HEK293 (cell line): Measurements from ENCODE around the gene ENKD1.

Source experiments
- CTCF ChIA-PET: fragments of 350-600 bp; formaldehyde crosslinking; extraction: SDS; loops from one replicate; lab custom pipeline; 2021; ENCODE audit warnings: antibody characterized with exemption; lab: Yijun Ruan, JAX
- POLR2A ChIA-PET: fragments of 300-600 bp; formaldehyde crosslinking; extraction: SDS; loops from one replicate; lab custom pipeline; 2020; ENCODE audit warnings: antibody characterized with exemption, inconsistent platforms; lab: Yijun Ruan, JAX
- H3K27ac ChIP-seq: fragments of 200-500 bp; sonication (Bioruptor generic); 2 replicates; pipeline ENCODE4 v1.5.1; 2014; ENCODE audit warnings: low read depth, low read length, control low read depth, inconsistent platforms; ENCODE audit errors: extremely low read depth
- H3K36me3 ChIP-seq, 2 experiments: fragments of 200-500 bp in 1 of 2; sonication (Bioruptor generic) in 1 of 2; 1 replicate in 1 of 2; 2 replicates in 1 of 2; pipeline ENCODE4 v1.5.1; 2014 to 2017; ENCODE audit warnings: inconsistent platforms in 2 of 2, low read length in 2 of 2; ENCODE audit not compliant: control insufficient read depth in 2 of 2, insufficient read depth in 1 of 2
- H3K4me1 ChIP-seq: fragments of 200-500 bp; sonication (Bioruptor generic); 2 replicates; pipeline ENCODE4 v1.5.1; 2014; ENCODE audit warnings: mild to moderate bottlenecking, low read length, inconsistent platforms; ENCODE audit not compliant: control insufficient read depth, insufficient read depth
- H3K4me3 ChIP-seq: 2 replicates; pipeline ENCODE4 v1.5.1; 2011; ENCODE audit warnings: low read depth, mild to moderate bottlenecking, control low read depth, low read length, moderate library complexity
- H3K9me3 ChIP-seq: fragments of 200-500 bp; sonication (Bioruptor generic); 2 replicates; pipeline ENCODE4 v1.5.1; 2014; ENCODE audit warnings: low read depth, low read length, inconsistent platforms; ENCODE audit not compliant: control insufficient read depth, insufficient read depth
- CTCF ChIP-seq: fragments of 450-650 bp; formaldehyde crosslinking; IDR thresholded peaks from 2 replicates; pipeline ENCODE4 v1.5.1; 2016; ENCODE audit warnings: missing biosample characterization, missing genetic modification characterization
- KLF7 ChIP-seq: fragments of 450-650 bp; formaldehyde crosslinking; IDR thresholded peaks from 2 replicates; pipeline ENCODE4 v1.5.1; 2016; ENCODE audit warnings: missing biosample characterization, missing genetic modification characterization, borderline replicate concordance
- REPIN1 ChIP-seq: fragments of 450-650 bp; formaldehyde crosslinking; IDR thresholded peaks from 2 replicates; pipeline ENCODE4 v1.5.1; 2017; ENCODE audit warnings: missing biosample characterization, missing genetic modification characterization, low read depth
- SP2 ChIP-seq: fragments of 450-650 bp; formaldehyde crosslinking; IDR thresholded peaks from 2 replicates; pipeline ENCODE4 v1.5.1; 2016; ENCODE audit warnings: missing biosample characterization, missing genetic modification characterization
- ZBTB20 ChIP-seq: fragments of 450-650 bp; formaldehyde crosslinking; IDR thresholded peaks from 2 replicates; pipeline ENCODE4 v1.5.1; 2016; ENCODE audit warnings: missing biosample characterization, missing genetic modification characterization
- ZFHX2 ChIP-seq: fragments of 450-650 bp; formaldehyde crosslinking; conservative IDR thresholded peaks from 2 replicates; pipeline ENCODE4 v1.5.1; 2016; ENCODE audit warnings: missing biosample characterization, missing genetic modification characterization
- ZFP37 ChIP-seq: fragments of 450-650 bp; formaldehyde crosslinking; IDR thresholded peaks from 2 replicates; pipeline ENCODE4 v1.5.1; 2016; ENCODE audit warnings: missing biosample characterization, missing genetic modification characterization
- ZNF140 ChIP-seq: fragments of 450-650 bp; formaldehyde crosslinking; IDR thresholded peaks from 2 replicates; pipeline ENCODE4 v1.5.1; 2016; ENCODE audit warnings: missing biosample characterization, missing genetic modification characterization
- ZNF175 ChIP-seq: fragments of 450-650 bp; formaldehyde crosslinking; IDR thresholded peaks from 2 replicates; pipeline ENCODE4 v1.5.1; 2016; ENCODE audit warnings: missing biosample characterization, missing genetic modification characterization
- ZNF18 ChIP-seq: fragments of 450-650 bp; formaldehyde crosslinking; IDR thresholded peaks from 2 replicates; pipeline ENCODE4 v1.5.1; 2016; ENCODE audit warnings: missing biosample characterization, missing genetic modification characterization
- ZNF292 ChIP-seq: fragments of 450-650 bp; formaldehyde crosslinking; IDR thresholded peaks from 2 replicates; pipeline ENCODE4 v1.5.1; 2016; ENCODE audit warnings: low read depth, missing biosample characterization, missing genetic modification characterization, borderline replicate concordance
- ZNF324 ChIP-seq: fragments of 450-650 bp; formaldehyde crosslinking; IDR thresholded peaks from 2 replicates; pipeline ENCODE4 v1.5.1; 2016; ENCODE audit warnings: missing biosample characterization, missing genetic modification characterization
- ZNF341 ChIP-seq: fragments of 450-650 bp; formaldehyde crosslinking; IDR thresholded peaks from 2 replicates; pipeline ENCODE4; 2016; ENCODE audit warnings: low read depth, missing biosample characterization, missing genetic modification characterization
- ZNF391 ChIP-seq: fragments of 450-650 bp; formaldehyde crosslinking; IDR thresholded peaks from 2 replicates; pipeline ENCODE4 v1.5.1; 2016; ENCODE audit warnings: low read depth, missing biosample characterization, missing genetic modification characterization, borderline replicate concordance
- ZNF398 ChIP-seq: fragments of 450-650 bp; formaldehyde crosslinking; IDR thresholded peaks from 2 replicates; pipeline ENCODE4 v1.5.1; 2017; ENCODE audit warnings: missing biosample characterization, missing genetic modification characterization
- ZNF544 ChIP-seq: fragments of 450-650 bp; formaldehyde crosslinking; IDR thresholded peaks from 2 replicates; pipeline ENCODE4 v1.5.0; 2017; ENCODE audit warnings: missing biosample characterization, missing genetic modification characterization
- ZNF549 ChIP-seq: fragments of 450-650 bp; IDR thresholded peaks from 2 replicates; pipeline ENCODE4 v1.5.1; 2018; ENCODE audit warnings: missing biosample characterization, missing genetic modification characterization, mild to moderate bottlenecking, inconsistent platforms, moderate library complexity
- ZNF558 ChIP-seq: fragments of 450-650 bp; formaldehyde crosslinking; IDR thresholded peaks from 2 replicates; pipeline ENCODE4 v1.5.1; 2016; ENCODE audit warnings: missing biosample characterization, missing genetic modification characterization
- ZNF580 ChIP-seq: fragments of 450-650 bp; formaldehyde crosslinking; IDR thresholded peaks from 2 replicates; pipeline ENCODE4 v1.5.1; 2016; ENCODE audit warnings: missing biosample characterization, missing genetic modification characterization
- ZNF629 ChIP-seq: fragments of 450-650 bp; formaldehyde crosslinking; IDR thresholded peaks from 2 replicates; pipeline ENCODE4 v1.5.1; 2017; ENCODE audit warnings: missing biosample characterization, missing genetic modification characterization
- ZNF747 ChIP-seq: fragments of 450-650 bp; formaldehyde crosslinking; IDR thresholded peaks from 2 replicates; pipeline ENCODE4 v1.5.1; 2016; ENCODE audit warnings: missing biosample characterization, missing genetic modification characterization
- ZNF785 ChIP-seq: fragments of 450-650 bp; formaldehyde crosslinking; IDR thresholded peaks from 2 replicates; pipeline ENCODE4 v1.5.1; 2016; ENCODE audit warnings: missing biosample characterization, missing genetic modification characterization
- ZNF792 ChIP-seq: fragments of 450-650 bp; formaldehyde crosslinking; IDR thresholded peaks from 2 replicates; pipeline ENCODE4 v1.5.1; 2016; ENCODE audit warnings: missing biosample characterization, missing genetic modification characterization
- TF ChIP-seq, protein P1 (sequence below): fragments of 450-650 bp; formaldehyde crosslinking; IDR thresholded peaks from 2 replicates; pipeline ENCODE4 v1.5.1; 2016; ENCODE audit warnings: missing biosample characterization, missing genetic modification characterization
- TF ChIP-seq, protein P2 (sequence below): fragments of 450-650 bp; formaldehyde crosslinking; IDR thresholded peaks from 2 replicates; pipeline ENCODE4 v1.5.1; 2016; ENCODE audit warnings: missing biosample characterization, missing genetic modification characterization

The ENKD1 gene

DNA sequence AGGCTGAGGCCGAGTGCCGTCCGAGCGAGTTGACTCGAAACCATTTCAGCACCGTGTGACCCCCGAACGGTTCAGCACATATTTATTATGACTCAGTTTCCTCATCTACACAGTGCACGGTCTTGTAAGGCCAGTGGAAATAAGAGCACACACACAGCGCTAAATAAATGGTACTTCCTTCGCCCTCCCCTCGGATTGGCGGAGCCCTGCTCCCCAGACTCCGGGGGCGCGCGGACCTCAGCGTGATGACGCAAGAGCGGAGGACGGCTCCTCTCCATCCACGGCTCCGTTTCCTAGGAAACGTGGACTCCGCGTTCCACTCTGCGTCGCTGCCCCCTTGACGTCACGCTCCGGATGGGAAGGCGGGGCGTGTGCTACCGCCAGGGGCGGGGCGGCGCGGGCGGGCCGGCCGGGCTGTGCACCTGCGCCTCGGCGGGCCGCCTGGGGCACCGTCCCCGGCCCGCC, 6.0 kb downstream of the ENKD1 start, which contains the start of gene PARD6A (continued):
- TF ChIP-seq, protein P1, sequence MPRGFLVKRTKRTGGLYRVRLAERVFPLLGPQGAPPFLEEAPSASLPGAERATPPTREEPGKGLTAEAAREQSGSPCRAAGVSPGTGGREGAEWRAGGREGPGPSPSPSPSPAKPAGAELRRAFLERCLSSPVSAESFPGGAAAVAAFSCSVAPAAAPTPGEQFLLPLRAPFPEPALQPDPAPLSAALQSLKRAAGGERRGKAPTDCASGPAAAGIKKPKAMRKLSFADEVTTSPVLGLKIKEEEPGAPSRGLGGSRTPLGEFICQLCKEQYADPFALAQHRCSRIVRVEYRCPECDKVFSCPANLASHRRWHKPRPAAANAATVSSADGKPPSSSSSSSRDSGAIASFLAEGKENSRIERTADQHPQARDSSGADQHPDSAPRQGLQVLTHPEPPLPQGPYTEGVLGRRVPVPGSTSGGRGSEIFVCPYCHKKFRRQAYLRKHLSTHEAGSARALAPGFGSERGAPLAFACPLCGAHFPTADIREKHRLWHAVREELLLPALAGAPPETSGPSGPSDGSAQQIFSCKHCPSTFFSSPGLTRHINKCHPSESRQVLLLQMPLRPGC = peak; percentile 28; the same call in 1 of the 2 replicates
- TF ChIP-seq ZNF785 (tag by site-specific recombination) (no peak), ZNF175 (tag by site-specific recombination) (no peak), ZNF792 (tag by site-specific recombination) (peak; percentile 73; the same call in 1 of the 2 replicates), ZNF549 (no peak), KLF7 (tag by site-specific recombination) (no peak), ZNF747 (tag by site-specific recombination) (no peak), ZBTB20 (tag by site-specific recombination) (no peak), ZNF544 (tag by site-specific recombination) (no peak), ZNF18 (no peak), CTCF (no peak), SP2 (tag by site-specific recombination) (peak; percentile 77), ZNF341 (tag by site-specific recombination) (peak; percentile 85), ZNF629 (peak; percentile 98), ZNF292 (no peak), ZNF324 (no peak), ZFP37 (tag by site-specific recombination) (no peak), ZFHX2 (tag by site-specific recombination) (peak; percentile 42; the same call in 1 of the 2 replicates)

GRCh38 chr16:67659675-67660563, 6.6 kb downstream of the ENKD1 start, which contains the start of gene ACD:
Gene ACD, minus strand, starts transcription at chr16:67660260. Its CDS starts 40 bp downstream, at chr16:67660220.
- ChIA-PET CTCF (interaction anchor here (0.6 to 3.2 kb wide), 10 partner anchors 11 to 625 kb away, joined by 3 to 19 read pairs (median 5); partner anchors contain the start of gene CARMIL2), POLR2A (interaction anchor here (0.5 to 2.0 kb wide), 14 partner anchors 8 to 425 kb away, joined by 3 to 20 read pairs (median 5); partner anchors contain the start of genes CARMIL2, CTCF, GFOD2 and NUTF2)
- TF ChIP-seq ZNF140 (tag by site-specific recombination) (no peak), ZNF558 (tag by site-specific recombination) (no peak), ZNF580 (no peak), REPIN1 (tag by site-specific recombination) (peak; percentile 35; the same call in 1 of the 2 replicates), ZNF398 (tag by site-specific recombination) (no peak), ZNF391 (tag by site-specific recombination) (no peak), ZNF175 (tag by site-specific recombination) (no peak)
- TF ChIP-seq, protein P2, sequence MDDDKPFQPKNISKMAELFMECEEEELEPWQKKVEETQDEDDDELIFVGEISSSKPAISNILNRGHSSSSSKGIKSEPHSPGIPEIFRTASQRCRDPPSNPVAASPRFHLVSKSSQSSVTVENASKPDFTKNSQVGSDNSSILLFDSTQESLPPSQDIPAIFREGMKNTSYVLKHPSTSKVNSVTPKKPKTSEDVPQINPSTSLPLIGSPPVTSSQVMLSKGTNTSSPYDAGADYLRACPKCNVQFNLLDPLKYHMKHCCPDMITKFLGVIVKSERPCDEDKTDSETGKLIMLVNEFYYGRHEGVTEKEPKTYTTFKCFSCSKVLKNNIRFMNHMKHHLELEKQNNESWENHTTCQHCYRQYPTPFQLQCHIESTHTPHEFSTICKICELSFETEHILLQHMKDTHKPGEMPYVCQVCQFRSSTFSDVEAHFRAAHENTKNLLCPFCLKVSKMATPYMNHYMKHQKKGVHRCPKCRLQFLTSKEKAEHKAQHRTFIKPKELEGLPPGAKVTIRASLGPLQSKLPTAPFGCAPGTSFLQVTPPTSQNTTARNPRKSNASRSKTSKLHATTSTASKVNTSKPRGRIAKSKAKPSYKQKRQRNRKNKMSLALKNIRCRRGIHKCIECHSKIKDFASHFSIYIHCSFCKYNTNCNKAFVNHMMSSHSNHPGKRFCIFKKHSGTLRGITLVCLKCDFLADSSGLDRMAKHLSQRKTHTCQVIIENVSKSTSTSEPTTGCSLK (tag by site-specific recombination) = no peak

More at GRCh38 chr16:67659675-67660563, 6.6 kb downstream of the ENKD1 start, which contains the start of gene ACD:
- Histone ChIP-seq H3K36me3 (peaks cover 0 to 72% of the 10 kb centered on the region in 2 experiments; a peak in 1 of 3 replicates), H3K4me1 (0 out of 2 replicates have a peak, but pooled peaks cover 4% of the 10 kb centered on the region), H3K9me3 (no peaks in the 10 kb centered on the region), H3K27ac (peak within 1 kb of the TSS; percentile 75), H3K4me3 (peak within 1 kb of the TSS; percentile 78)
